Activated gamma-delta T cell (primary cell): ENCODE measurements around the gene SWAP70.

ENCODE experiments used
- DNase-seq: peaks from one replicate; lab custom pipeline; 2025; lab: John Stamatoyannopoulos, UW

Gene SWAP70

DNA sequence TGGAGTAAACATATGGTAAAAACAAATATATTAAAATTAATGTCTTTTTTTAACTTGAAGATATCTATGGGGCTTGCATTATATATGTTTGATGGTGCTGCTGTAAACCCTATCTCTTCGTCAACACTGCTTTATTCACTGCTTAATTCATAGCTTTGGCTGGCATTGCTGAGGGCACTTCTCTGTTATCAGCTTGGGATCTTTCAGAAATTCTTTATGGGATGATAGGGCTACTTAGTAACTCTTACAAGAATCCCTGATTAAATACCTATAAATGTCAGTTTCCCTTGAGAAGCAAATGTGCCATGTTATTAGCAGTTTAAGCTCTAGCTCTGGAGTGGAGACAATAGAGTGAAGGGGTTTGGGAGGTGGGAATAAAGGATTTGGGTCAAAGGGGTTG is 112.3 kb downstream of the SWAP70 start:
- DNase-seq: no peak

- no peak for DNase-seq
These were observed 113.2 kb downstream of the SWAP70 start for GRCh38 chr11:9777066-9777465.

DNA sequence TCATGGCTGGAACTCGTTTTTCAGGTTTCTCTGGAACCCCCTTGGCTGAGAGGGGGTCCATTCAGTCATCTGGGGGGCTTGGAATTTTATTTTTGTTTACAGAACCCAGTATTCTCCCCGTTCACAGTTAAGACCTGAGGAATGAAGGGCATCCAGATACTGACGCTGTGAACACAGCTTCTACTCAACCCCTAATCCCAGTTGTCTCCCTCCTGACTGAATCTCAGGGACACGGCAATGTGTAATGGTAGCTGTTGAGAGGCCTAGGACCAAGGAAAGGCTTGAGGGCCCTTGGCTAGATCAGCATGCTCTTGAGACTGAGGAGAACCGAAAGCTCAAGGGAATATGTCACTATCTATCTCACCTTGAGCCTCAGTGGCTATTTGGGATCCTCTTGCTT is 113.6 kb downstream of the SWAP70 start:
- no peak for DNase-seq

- no peak for DNase-seq
These were observed 117.1 kb downstream of the SWAP70 start for GRCh38 chr11:9780929-9781328.

- DNase-seq: no peak
These were observed 120.1 kb downstream of the SWAP70 start for GRCh38 chr11:9783986-9784385.

DNA sequence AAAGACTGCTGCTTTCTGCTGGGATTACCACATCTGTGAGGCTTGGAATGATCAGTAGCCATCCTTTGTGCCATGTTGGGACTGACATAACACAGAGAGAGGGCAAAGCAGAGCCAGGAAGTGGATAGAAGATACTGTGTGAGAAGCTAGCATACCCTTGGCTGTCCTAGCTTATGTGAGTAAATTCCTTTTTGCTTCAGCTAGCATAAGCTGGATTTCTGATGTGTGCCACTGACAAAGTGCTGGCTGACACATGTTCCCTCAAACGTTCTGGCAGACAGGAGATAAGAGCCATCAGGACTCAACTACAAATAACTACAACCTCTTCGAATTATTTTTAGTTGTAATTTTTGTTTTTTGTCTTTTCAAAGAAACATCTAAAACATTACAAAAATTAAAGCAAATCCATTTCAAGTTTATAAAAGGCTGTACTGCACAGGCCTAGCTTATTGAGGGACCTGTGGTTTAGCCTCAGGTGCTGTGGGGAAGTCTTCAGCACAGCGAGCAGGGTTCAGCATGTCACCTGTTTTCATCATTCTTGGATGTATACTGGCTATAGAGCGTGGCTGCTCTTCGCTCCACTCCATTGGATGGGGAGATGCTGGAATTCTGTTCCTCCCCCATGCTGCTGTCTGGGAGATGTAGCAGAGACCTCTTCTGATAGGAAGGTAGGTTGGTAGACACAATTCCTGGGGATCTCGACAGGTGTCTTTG is 120.9 kb downstream of the SWAP70 start:
- no peak for DNase-seq

DNA sequence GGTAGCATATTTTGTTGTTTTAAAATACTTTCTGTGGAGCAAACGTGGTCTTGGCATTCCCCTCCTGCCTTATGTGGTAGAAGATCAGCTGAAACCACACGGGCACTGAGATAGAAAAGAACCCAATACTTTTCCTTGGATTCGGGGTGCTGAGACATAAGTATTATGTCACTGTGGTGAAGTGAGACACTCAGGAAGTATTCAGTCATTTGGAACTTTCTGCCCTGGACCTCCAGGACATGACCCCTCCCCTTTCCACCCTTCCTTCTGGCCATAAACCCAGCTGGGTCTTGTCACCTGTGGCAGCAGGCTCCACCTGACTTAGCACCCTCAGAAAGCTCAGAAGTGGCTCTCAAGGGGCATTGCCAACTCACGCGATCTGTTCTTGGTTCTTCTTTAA is 123.4 kb downstream of the SWAP70 start:
- DNase-seq: no peak

DNA sequence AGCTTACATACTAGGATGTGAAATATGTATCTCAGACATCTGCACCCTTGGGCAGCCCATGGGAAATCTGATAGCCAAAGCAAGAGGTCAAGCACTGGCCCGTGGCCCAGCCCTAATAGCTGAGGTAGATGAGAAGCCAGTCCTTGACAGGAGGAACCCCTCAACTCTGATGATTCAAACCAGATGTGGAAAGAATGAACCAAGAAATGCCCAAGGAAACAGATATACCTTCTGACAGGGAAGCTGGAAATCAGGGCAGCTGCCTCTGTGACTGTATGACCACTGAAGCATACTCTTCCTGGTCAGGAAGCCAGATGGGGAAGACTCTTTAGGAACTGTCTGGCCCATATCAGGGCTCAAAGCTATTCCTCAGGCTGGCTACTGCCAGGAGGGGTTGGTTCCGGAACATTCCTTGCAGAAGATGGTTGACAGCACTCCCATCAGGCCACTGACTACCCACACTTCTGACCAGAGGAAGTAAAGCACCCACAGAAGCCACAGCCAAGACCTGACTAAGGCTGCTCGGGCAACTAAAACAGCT is 124.2 kb downstream of the SWAP70 start:
- no peak for DNase-seq

DNA sequence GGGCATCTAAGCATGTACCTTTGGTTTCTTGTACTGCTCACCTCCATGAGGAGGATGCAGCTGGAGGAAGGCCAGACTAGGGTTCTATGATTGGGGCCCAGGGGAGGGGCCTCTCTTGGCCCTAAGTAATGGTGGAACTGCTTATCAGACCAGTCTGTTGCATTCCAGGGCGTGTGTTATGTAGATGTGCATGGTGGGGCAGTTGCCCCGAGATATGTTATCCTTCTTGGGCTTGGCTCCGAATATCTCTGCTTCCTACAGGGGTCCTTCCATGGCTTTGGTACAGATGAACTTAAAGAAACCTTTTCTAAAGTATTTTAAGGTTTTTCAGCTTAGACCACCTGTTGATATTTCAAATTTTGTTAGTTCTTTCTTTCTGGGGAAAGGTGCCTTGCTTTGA is 126.0 kb downstream of the SWAP70 start:
- no peak for DNase-seq

DNA sequence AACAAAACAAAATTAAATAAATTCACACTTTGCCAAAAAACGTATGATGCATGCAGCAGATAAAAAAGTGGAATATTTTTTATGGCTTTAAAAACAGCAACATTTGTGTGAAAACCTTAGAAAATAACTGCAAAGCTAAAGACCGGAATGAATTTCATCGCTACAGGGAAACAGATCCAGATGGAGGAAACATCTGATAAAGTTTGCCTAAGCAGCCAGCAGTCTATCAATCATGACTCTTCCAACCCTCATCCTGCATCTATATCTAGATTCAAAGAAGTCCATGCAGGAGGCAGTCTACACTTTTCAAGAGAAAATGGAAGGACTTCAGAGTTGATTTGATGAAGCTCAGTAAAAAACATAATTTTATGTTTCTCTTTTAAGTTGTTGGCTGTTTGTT is 126.8 kb downstream of the SWAP70 start:
- DNase-seq: no peak

DNA sequence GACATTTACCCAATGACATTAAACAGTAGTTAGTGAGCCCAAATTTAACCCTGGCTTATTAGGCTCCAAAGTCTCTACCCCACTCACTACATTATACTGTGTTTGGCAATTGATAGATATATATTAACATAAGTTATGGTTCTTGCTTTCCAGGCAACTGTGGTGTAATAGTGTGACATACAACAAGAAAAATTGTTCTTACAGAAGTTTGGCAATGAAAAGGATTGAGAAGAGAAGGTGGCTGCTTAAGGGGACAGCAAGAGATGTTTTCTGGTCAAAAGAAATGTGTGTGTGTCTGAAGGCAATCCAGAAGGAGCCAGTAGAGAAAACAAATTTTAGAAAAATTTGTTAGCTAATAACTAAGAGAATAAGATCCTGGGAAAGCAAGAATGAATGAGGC is 132.4 kb downstream of the SWAP70 start:
- no peak for DNase-seq

- DNase-seq: no peak
These were observed 133.0 kb downstream of the SWAP70 start for GRCh38 chr11:9796854-9797253.

DNA sequence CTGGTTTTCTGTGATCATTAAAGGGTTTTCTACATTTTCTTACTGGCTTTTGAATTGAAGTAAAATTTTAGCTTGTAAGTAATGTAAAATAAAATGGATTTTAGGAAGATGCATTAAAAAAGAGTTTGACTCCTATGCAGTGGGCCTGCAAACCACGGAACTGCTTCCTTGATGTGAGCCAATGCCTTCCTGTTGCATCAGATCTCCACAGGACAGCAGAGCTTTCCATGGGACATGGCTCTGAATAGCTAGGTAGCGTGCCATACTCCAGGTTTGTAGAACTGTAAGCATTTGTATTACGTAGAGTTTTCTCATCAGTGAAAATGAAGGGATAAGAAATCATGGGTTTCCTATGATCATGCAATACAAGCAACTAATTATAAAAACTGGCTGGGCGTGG is 133.4 kb downstream of the SWAP70 start:
- no peak for DNase-seq

DNA sequence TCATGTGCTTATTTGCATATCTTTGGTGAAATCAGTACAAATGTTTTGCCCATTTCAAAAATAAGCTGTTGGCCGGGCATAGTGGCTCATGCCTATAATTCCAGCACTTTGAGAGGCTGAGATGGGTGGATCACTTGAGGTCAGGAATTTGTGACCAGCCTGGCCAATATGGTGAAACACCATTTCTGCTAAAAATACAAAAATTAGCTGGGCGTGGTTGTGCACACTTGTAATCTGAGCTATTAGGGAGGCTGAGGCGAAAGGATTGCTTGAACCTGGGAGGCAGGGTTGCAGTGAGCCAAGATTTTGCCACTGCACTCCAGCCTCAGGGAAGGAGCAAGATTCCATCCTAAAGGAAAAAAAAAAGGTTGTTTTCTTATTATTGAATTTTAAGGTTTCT is 136.0 kb downstream of the SWAP70 start:
- no peak for DNase-seq

DNA sequence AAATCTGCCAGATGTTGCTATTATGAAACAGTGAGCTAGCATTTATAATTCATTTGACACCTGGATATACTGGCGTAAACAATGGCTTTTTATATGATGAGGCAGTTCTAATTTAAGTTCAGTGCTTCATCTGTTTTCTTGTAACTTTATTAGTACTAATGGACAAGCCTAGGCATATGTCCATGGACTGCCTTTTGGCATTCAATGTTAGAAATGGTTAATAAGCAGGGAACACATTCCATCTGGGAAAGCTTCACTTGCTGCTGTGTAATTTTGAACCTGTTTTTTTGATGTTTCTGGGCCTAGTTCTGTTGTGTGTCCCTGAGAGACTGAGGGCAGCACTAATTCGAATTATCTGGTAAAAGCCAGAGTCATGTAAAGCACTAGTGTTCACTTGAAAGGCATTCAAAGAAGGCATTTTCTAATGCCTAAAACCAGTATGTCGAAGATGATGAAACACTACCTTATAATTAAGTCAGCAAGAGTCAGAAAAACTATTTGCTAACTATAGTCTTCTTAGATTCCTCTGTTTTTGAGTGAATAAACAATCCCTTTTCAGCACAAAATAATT is 138.5 kb downstream of the SWAP70 start:
- DNase-seq: no peak
